ENCODE measurements around the gene AFAP1.

GRCh38 chr4:7814451-7814850, 125.2 kb downstream of the AFAP1 start:
- no peak for TF ChIP-seq SUZ12 (IDR thresholded peaks at IDR 0.05; ENCODE audit: extremely low read depth, insufficient read depth, insufficient read length)
- TF ChIP-seq YY1 (IDR thresholded peaks at IDR 0.05; ENCODE audit: insufficient read depth, insufficient read length): no peak
- TF ChIP-seq ZNF274 (IDR thresholded peaks at IDR 0.05; ENCODE audit: low read depth, low read length): no peak
